SK-N-SH treated with all-trans-retinoic acid at 6 μM for 48 hours (cell line): ENCODE data around the gene NEK7.

Source experiments
- ATAC-seq: fragments of 200-7000 bp; cut with Tn5 transposase; 3 replicates; pipeline ENCODE4 v1.9.1; 2020; ENCODE audit warnings: mild to moderate bottlenecking, moderate library complexity
- ARNTL ChIP-seq: fragments of 450-650 bp; formaldehyde crosslinking; IDR thresholded peaks from 2 replicates; pipeline ENCODE4 v1.5.0; 2020; ENCODE audit warnings: low read depth, mild to moderate bottlenecking, moderate library complexity, borderline replicate concordance
- BACH2 ChIP-seq: fragments of 250-450 bp; sonication (Bioruptor Pico); IDR thresholded peaks from 2 replicates; pipeline ENCODE4 v1.9.0; 2021; ENCODE audit warnings: mild to moderate bottlenecking, borderline replicate concordance
- CSDC2 ChIP-seq: fragments of 250-450 bp; sonication (Bioruptor Pico); IDR thresholded peaks from 2 replicates; pipeline ENCODE4 v1.5.0; 2020; ENCODE audit warnings: mild to moderate bottlenecking, moderate library complexity
- ESRRG ChIP-seq: fragments of 250-450 bp; sonication (Bioruptor Pico); IDR thresholded peaks from 2 replicates; pipeline ENCODE4 v1.6.1; 2021; ENCODE audit warnings: mild to moderate bottlenecking
- GLIS3 ChIP-seq: fragments of 250-450 bp; sonication (Bioruptor Pico); IDR thresholded peaks from 2 replicates; pipeline ENCODE4 v1.5.0; 2020; ENCODE audit warnings: mild to moderate bottlenecking, moderate library complexity
- ISL1 ChIP-seq: fragments of 250-450 bp; sonication (Bioruptor Pico); IDR thresholded peaks from 2 replicates; pipeline ENCODE4 v2.1.2; 2022; ENCODE audit warnings: mild to moderate bottlenecking, moderate library complexity
- OSR1 ChIP-seq: fragments of 250-450 bp; sonication (Bioruptor Pico); IDR thresholded peaks from 2 replicates; pipeline ENCODE4 v1.8.0; 2022; ENCODE audit warnings: moderate library complexity, mild to moderate bottlenecking, inconsistent platforms
- PATZ1 ChIP-seq: fragments of 250-450 bp; sonication (Bioruptor Pico); IDR thresholded peaks from 2 replicates; pipeline ENCODE4 v1.8.0; 2020; ENCODE audit warnings: mild to moderate bottlenecking, moderate library complexity, borderline replicate concordance
- PPARA ChIP-seq: fragments of 250-450 bp; sonication (Bioruptor Pico); IDR thresholded peaks from 2 replicates; pipeline ENCODE4 v1.5.0; 2020; ENCODE audit warnings: mild to moderate bottlenecking, borderline replicate concordance
- RARB ChIP-seq: fragments of 250-450 bp; sonication (Bioruptor Pico); IDR thresholded peaks from 2 replicates; pipeline ENCODE4 v1.8.0; 2021; ENCODE audit warnings: mild to moderate bottlenecking, moderate library complexity
- SNAI2 ChIP-seq: fragments of 250-450 bp; sonication (Bioruptor Pico); IDR thresholded peaks from 2 replicates; pipeline ENCODE4 v1.5.0; 2020; ENCODE audit warnings: mild to moderate bottlenecking, moderate library complexity
- TCF4 ChIP-seq: fragments of 250-450 bp; sonication (Bioruptor Pico); IDR thresholded peaks from 2 replicates; pipeline ENCODE4 v1.8.0; 2021; ENCODE audit warnings: mild to moderate bottlenecking, moderate library complexity, borderline replicate concordance
- TOX ChIP-seq: fragments of 250-450 bp; sonication (Bioruptor Pico); IDR thresholded peaks from 2 replicates; pipeline ENCODE4 v1.8.0; 2021; ENCODE audit warnings: mild to moderate bottlenecking, moderate library complexity, borderline replicate concordance
- TSHZ2 ChIP-seq: fragments of 250-450 bp; sonication (Bioruptor Pico); IDR thresholded peaks from 2 replicates; pipeline ENCODE4 v1.5.0; 2020; ENCODE audit warnings: mild to moderate bottlenecking, moderate library complexity
- ZC3H10 ChIP-seq: fragments of 250-450 bp; sonication (Bioruptor Pico); IDR thresholded peaks from 2 replicates; pipeline ENCODE4 v1.5.1; 2021; ENCODE audit warnings: mild to moderate bottlenecking, moderate library complexity
- ZFP3 ChIP-seq: fragments of 250-450 bp; sonication (Bioruptor Pico); IDR thresholded peaks from 2 replicates; pipeline ENCODE4 v1.5.0; 2020; ENCODE audit warnings: mild to moderate bottlenecking, moderate library complexity
- ZFP30 ChIP-seq: fragments of 450-650 bp; formaldehyde crosslinking; IDR thresholded peaks from 2 replicates; pipeline ENCODE4 v1.5.0; 2022; ENCODE audit warnings: mild to moderate bottlenecking, moderate library complexity
- ZNF565 ChIP-seq: fragments of 450-650 bp; formaldehyde crosslinking; conservative IDR thresholded peaks from 2 replicates; pipeline ENCODE4 v1.5.0; 2020; ENCODE audit warnings: low read depth, mild to moderate bottlenecking, moderate library complexity
- ZNF70 ChIP-seq: fragments of 450-650 bp; formaldehyde crosslinking; IDR thresholded peaks from 2 replicates; pipeline ENCODE4 v1.5.0; 2020; ENCODE audit warnings: mild to moderate bottlenecking, moderate library complexity
- ZNF8 ChIP-seq: fragments of 450-650 bp; formaldehyde crosslinking; IDR thresholded peaks from 2 replicates; pipeline ENCODE4 v1.5.0; 2020; ENCODE audit warnings: mild to moderate bottlenecking, moderate library complexity

The NEK7 gene

GRCh38 chr1:198333744-198334143, 176.9 kb downstream of the NEK7 start:
- no peak for ATAC-seq
- TF ChIP-seq BACH2 (CRISPR knock-in tag) (no peak), CSDC2 (CRISPR knock-in tag) (no peak), ARNTL (no peak), TSHZ2 (CRISPR knock-in tag) (no peak), SNAI2 (CRISPR knock-in tag) (no peak), PATZ1 (CRISPR knock-in tag) (no peak), TCF4 (CRISPR knock-in tag) (no peak), ZFP3 (CRISPR knock-in tag) (no peak), ISL1 (no peak), ZNF8 (no peak), OSR1 (CRISPR knock-in tag) (no peak), RARB (CRISPR knock-in tag) (no peak), ZNF70 (CRISPR knock-in tag) (no peak), PPARA (CRISPR knock-in tag) (no peak), ZFP30 (CRISPR knock-in tag) (no peak), ZC3H10 (CRISPR knock-in tag) (no peak)

GRCh38 chr1:198335663-198336062, 178.9 kb downstream of the NEK7 start:
- TF ChIP-seq PPARA (CRISPR knock-in tag) (no peak), TCF4 (CRISPR knock-in tag) (no peak), ZNF565 (no peak), TOX (no peak), SNAI2 (CRISPR knock-in tag) (no peak), BACH2 (CRISPR knock-in tag) (no peak), TSHZ2 (CRISPR knock-in tag) (no peak), ESRRG (CRISPR knock-in tag) (no peak)
- no peak for ATAC-seq

GRCh38 chr1:198337886-198338285, 181.1 kb downstream of the NEK7 start:
- ATAC-seq: no peak

More at GRCh38 chr1:198337886-198338285, 181.1 kb downstream of the NEK7 start:
- TF ChIP-seq OSR1 (CRISPR knock-in tag) (no peak), SNAI2 (CRISPR knock-in tag) (no peak), TSHZ2 (CRISPR knock-in tag) (no peak), GLIS3 (CRISPR knock-in tag) (no peak), ZC3H10 (CRISPR knock-in tag) (no peak), BACH2 (CRISPR knock-in tag) (no peak), ZNF8 (no peak)
- TF ChIP-seq, all 23 proteins: peak for 0
